ENCODE results near the gene SLC2A6. TPM values are rescaled to one million over a fixed set of nuclear protein-coding genes. Genes with fewer than 3 reads are reported as not detected.

Gene SLC2A6
- total RNA-seq, 1 experiment from 2014 or later, result 18.7 TPM

- Histone ChIP-seq H4K5ac (ENCODE audit: insufficient read length, low read depth, low read length) (no peak overlapping the region), H3K23me2 (ENCODE audit: insufficient read length, low read depth, low read length, poor library complexity, severe bottlenecking) (no peaks in the 10 kb centered on the region), H3K9ac (ENCODE audit: extremely low read depth, insufficient read length, low read length) (no peak overlapping the region), H3K79me1 (ENCODE audit: insufficient read depth, low read depth, low read length, poor library complexity, severe bottlenecking) (no peaks in the 10 kb centered on the region), H3K79me2 (ENCODE audit: insufficient read depth, low read length) (no peaks in the 10 kb centered on the region), H4K8ac (replicated peaks; ENCODE audit: insufficient read length, low read depth, low read length) (no peak overlapping the region), H3T11ph (ENCODE audit: low read length) (no peak overlapping the region), H3K56ac (ENCODE audit: insufficient read length, low read depth, low read length) (no peak overlapping the region), H2BK20ac (ENCODE audit: low read depth, low read length, poor library complexity, severe bottlenecking) (no peak overlapping the region), H3K9me3 (ENCODE audit: control insufficient read depth, low read depth, low read length) (no peaks in the 10 kb centered on the region), H2AK5ac (ENCODE audit: insufficient read length, low read length) (no peak overlapping the region), H3K18ac (ENCODE audit: insufficient read length, low read depth, low read length) (no peak overlapping the region), H3K4me1 (ENCODE audit: insufficient read depth, low read length) (no peaks in the 10 kb centered on the region), H2BK120ac (ENCODE audit: low read depth, low read length, poor library complexity, severe bottlenecking) (no peak overlapping the region), H2BK12ac (ENCODE audit: insufficient read length, low read depth, low read length) (no peak overlapping the region), H3K27ac (ENCODE audit: insufficient read length, low read depth, low read length) (no peak overlapping the region), H2BK5ac (ENCODE audit: insufficient read length, low read length) (no peak overlapping the region), H4K20me1 (ENCODE audit: control insufficient read depth, insufficient read depth, insufficient read length) (no peaks in the 10 kb centered on the region), H3K4me2 (ENCODE audit: insufficient read depth, insufficient read length, low read length) (no peak overlapping the region), H4K91ac (ENCODE audit: insufficient read length, low read depth, low read length) (no peak overlapping the region), H3K23ac (ENCODE audit: insufficient read length, low read depth, low read length) (no peak overlapping the region), H2AFZ (ENCODE audit: low read length) (no peak overlapping the region), H3K4ac (ENCODE audit: low read depth, low read length) (no peak overlapping the region), H3K27me3 (ENCODE audit: insufficient read depth, low read length) (no peaks in the 10 kb centered on the region), H2BK15ac (ENCODE audit: low read depth, low read length) (no peak overlapping the region), H3K14ac (ENCODE audit: insufficient read depth, low read length) (no peak overlapping the region)
- Mint-ChIP-seq H3K4me3 (no peak overlapping the region), H3K27ac (no peak overlapping the region), H3K27me3 (ENCODE audit: low read depth) (peaks cover 26% of the 10 kb centered on the region), H3K4me1 (no peaks in the 10 kb centered on the region), H3K9me3 (peaks cover 19% of the 10 kb centered on the region in 2 experiments), H3K36me3 (ENCODE audit: insufficient read depth in 1 of 3, low read depth in 3 of 3) (peaks cover 0 to 14% (median 4%) of the 10 kb centered on the region in 3 experiments; a peak in 5 of 7 replicates)
- no peak for TF ChIP-seq CTCF (conservative IDR thresholded peaks at IDR 0.05)
- no peak for DNase-seq
- WGBS (ENCODE audit: extremely low coverage, insufficient read length, low lambda C conversion rate), result no CpG with 5 or more reads among the region's 12 CpGs
Observed at GRCh38 chr9:133499892-133500270, 21.0 kb upstream of the SLC2A6 start.
